Esophagus muscularis mucosa (tissue), 3 donors: Measurements from ENCODE around the gene CHST9.

Experiments
- POLR2A ChIP-seq: fragments of 450-650 bp; IDR thresholded peaks from one replicate; pipeline ENCODE4 v1.6.1; 2017; ENCODE audit warnings: antibody characterized with exemption, moderate library complexity, mild to moderate bottlenecking, low read depth
- TF ChIP-seq, protein P1 (sequence below), 3 experiments: fragments of 200-600 bp in 2 of 3; fragments of 450-650 bp in 1 of 3; sonication (generic) in 2 of 3; IDR thresholded peaks; one replicate each; pipeline ENCODE4 v1.5.1; 2017 to 2019; ENCODE audit warnings: antibody characterized with exemption in 3 of 3, mild to moderate bottlenecking in 2 of 3, moderate library complexity in 1 of 3

DNA sequence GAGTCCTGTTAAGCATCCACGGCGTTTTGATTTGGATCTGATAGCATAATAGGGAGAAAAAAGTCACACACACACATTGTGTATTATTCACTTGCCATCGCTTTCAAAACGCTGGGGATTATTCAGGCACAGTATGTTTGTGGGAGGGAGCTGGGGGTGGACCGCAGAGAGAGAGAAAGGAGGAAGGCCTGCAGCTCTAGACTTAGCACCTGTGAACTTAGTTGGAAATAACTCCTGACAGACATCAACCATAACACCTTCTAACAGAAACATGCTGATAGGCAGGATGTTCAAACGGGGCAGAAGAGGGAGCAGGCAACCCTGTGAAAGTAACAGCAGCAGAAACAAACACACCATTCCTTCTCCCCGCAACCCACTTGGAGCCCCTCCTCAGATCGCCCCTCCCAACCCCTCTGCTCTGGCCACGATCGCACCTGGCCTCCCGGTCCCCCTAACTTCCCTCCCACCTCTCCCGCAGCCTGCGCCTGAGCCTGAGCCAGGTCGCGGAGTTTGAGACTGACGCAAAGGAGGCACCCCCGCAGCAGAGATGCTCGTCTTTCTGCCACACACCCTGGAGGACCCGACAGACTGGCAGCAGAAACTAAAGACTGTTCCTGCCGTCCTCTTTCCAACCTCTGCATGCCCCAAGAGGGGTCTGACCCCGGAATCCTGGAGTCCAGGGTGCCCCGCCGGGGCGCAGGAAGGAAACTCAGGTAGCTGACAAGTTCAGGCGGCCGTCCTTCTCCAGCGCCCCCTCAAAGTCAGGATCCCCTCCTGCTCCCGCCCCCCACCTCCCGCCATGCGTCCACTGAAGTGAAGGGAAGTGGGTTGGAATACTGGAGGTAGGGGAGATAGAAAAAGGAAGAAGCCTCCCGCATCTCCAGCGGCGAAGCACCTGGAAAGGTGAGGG, 738 bp downstream of the CHST9 start:
- TF ChIP-seq, protein P1, sequence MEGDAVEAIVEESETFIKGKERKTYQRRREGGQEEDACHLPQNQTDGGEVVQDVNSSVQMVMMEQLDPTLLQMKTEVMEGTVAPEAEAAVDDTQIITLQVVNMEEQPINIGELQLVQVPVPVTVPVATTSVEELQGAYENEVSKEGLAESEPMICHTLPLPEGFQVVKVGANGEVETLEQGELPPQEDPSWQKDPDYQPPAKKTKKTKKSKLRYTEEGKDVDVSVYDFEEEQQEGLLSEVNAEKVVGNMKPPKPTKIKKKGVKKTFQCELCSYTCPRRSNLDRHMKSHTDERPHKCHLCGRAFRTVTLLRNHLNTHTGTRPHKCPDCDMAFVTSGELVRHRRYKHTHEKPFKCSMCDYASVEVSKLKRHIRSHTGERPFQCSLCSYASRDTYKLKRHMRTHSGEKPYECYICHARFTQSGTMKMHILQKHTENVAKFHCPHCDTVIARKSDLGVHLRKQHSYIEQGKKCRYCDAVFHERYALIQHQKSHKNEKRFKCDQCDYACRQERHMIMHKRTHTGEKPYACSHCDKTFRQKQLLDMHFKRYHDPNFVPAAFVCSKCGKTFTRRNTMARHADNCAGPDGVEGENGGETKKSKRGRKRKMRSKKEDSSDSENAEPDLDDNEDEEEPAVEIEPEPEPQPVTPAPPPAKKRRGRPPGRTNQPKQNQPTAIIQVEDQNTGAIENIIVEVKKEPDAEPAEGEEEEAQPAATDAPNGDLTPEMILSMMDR (IDR thresholded peaks at IDR 0.05), result no peak
- no peak for TF ChIP-seq POLR2A
